SK-N-SH (cell line): Measurements from ENCODE around the gene ENTREP3.

Source experiments
- POLR2AphosphoS5 ChIP-seq: IDR thresholded peaks from 2 replicates; pipeline ENCODE4 v1.6.1; 2012; ENCODE audit warnings: low read depth, low read length
- REST ChIP-seq: IDR thresholded peaks from 2 replicates; pipeline ENCODE4 v1.6.1; 2012; ENCODE audit warnings: mild to moderate bottlenecking, low read depth, low read length, moderate library complexity
- TCF12 ChIP-seq: IDR thresholded peaks from 2 replicates; pipeline ENCODE4 v1.4.0; 2012
- USF1 ChIP-seq: IDR thresholded peaks from 2 replicates; pipeline ENCODE4 v1.4.0; 2012; ENCODE audit warnings: low read depth, borderline replicate concordance

GRCh38 chr1:155245163-155245524 lies 10.1 kb downstream of the ENTREP3 start:
- TF ChIP-seq USF1 (no peak), REST (no peak), TCF12 (no peak), POLR2AphosphoS5 (no peak)
